VCaP (cell line): ENCODE measurements around the gene ATG2B.

ENCODE experiments used
- H3K27ac ChIP-seq: fragments of 450-650 bp; 2 replicates; pipeline ENCODE4 v1.5.1; 2017
- TF ChIP-seq, protein P1 (sequence below): fragments of 450-650 bp; conservative IDR thresholded peaks from 2 replicates; pipeline ENCODE4 v1.5.1; 2017; ENCODE audit warnings: mild to moderate bottlenecking, moderate library complexity

ATG2B gene

DNA sequence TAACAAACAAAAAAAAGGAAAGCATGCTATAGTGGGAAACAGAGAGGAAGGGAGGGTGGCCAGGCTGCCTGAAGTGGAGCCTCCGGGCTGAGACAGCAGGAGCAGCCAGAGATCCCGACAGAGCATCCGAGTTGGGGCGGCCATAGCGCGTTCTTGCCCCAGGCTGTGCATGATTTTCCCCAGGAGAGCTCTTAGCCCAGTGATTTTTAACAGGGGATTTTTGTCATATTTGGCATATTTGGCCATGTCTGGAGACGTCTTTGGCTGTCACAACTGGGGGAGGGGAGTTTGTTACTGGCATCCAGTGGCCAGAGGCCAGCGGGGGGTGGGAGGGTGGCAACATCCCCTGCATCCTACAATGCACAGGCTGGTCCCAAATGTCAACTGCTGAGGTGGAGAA is 83.6 kb downstream of the ATG2B start:
- TF ChIP-seq, protein P1, sequence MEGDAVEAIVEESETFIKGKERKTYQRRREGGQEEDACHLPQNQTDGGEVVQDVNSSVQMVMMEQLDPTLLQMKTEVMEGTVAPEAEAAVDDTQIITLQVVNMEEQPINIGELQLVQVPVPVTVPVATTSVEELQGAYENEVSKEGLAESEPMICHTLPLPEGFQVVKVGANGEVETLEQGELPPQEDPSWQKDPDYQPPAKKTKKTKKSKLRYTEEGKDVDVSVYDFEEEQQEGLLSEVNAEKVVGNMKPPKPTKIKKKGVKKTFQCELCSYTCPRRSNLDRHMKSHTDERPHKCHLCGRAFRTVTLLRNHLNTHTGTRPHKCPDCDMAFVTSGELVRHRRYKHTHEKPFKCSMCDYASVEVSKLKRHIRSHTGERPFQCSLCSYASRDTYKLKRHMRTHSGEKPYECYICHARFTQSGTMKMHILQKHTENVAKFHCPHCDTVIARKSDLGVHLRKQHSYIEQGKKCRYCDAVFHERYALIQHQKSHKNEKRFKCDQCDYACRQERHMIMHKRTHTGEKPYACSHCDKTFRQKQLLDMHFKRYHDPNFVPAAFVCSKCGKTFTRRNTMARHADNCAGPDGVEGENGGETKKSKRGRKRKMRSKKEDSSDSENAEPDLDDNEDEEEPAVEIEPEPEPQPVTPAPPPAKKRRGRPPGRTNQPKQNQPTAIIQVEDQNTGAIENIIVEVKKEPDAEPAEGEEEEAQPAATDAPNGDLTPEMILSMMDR, result no peak
- no peak overlapping the region for H3K27ac ChIP-seq

DNA sequence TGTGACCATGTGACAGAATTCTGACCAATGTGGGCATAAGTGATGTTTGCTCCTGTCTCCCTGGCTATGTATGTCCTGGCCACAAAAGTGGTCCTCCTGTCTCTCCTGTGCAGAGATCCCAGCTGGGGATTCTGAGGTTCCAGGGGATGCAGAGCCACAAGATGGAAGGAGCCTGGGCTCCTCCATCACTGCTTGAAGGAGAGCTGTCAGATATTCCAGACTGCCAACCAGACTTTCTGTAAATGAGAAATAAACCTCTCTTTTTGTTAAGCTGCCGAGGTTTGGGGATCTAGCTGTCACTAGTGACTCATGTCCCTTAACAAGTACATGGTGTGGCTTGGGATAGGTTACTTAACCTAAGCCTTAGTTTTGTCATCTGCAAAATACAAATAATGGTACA is 85.3 kb downstream of the ATG2B start:
- no peak overlapping the region for H3K27ac ChIP-seq
- TF ChIP-seq, protein P1, result no peak

DNA sequence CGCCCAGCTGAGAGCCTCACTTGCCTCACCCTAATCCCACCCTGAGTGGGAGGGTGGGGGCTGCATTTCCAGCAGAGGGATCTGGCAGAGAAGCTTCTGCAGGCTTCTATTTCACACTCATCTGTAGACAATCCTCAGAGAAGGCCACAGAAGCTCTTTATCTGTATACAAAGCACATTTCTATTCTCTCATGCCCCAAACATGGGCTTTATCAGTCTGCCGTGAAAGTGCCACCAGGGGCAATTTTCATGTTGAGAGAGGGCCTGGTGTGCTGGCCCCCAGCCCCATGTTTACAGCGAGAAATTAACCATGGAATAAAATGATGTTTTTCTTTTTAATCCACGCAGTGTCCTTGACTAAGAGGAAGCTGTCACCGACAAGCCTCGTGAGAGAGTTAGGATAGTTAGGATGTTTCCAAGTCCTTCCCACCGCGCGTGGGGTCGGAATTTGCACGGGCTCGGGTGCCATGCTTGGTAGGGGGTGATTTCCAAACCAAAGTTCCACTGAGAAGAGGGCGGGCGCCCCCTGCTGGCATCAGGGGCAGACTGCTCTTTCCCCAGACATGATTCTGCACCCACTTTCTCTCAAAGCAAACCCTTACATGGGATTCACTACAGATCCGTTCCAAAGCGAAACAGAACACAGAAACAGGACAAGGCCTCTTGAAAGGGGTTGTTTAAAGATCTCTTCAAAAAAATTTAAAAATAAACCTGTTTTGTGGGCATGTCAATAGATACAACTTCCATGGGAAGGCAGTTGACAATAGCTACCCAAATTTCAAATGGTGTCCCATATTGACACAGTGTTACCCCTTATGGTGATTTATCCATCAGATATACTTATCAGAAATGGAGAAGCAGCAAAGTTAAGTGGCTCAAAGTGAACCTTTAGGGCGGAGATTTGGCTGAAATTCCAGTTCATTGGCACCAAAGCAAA is 87.7 kb downstream of the ATG2B start:
- H3K27ac ChIP-seq, result no peak overlapping the region
- TF ChIP-seq, protein P1, result peak; percentile 96

DNA sequence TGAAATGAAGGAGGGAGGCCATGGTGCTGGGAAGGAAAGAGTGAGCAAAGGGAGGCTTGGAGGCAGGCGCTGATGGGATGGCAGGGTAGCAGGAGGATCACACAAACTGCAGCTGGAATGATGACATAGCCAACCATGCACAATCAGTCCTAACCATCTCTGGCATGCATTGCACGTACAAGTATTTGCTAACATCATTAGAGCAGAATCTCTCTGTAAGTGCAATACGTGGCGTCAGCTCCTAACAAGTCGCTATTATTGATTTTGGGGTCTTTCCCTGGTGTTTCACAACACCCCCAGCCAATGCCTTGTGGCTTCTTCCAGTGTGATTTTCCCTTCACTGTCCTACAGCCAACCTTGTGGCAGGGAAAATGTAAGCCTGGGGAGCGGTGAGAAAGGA is 88.6 kb downstream of the ATG2B start:
- H3K27ac ChIP-seq, result no peak overlapping the region
- TF ChIP-seq, protein P1, result no peak

DNA sequence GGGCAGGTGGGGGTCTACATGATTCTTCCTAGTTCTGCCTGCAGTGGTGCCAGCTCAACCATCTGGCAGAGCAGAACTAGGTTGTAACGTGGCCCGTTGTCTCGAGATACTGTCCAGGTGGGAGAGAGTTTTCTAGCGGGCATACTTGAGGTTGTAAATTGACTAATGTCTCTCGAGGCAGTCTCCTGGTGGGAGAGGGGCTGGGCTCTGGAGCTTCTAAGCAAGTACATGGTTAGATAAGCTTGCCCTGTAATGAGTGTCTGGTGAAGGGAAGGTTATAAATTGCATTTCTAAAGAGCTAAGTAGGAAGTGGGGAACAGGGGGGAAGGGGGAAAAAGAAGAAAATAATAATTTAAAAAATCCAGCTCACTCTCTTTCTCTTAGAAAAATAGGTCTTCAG is 89.0 kb downstream of the ATG2B start:
- TF ChIP-seq, protein P1, result no peak
- H3K27ac ChIP-seq, result no peak overlapping the region

DNA sequence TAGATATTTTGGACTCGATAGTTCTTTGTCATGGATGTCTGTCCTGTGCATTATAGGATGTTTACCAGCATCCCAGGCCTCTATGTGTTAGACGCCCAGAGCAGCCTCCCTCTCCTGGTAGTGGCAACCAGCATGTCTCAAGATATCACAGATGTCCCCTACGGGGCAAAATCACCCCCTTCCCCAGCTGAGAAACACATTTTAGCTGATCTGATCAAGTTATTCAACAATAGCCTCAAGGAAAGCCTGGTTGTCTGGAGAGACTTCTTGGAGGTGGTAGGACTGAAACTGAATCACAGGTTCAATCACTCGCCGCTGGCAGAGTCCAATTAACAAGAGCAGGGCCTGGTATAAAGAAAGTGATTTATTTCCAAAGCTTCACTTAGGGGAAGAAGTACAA is 89.5 kb downstream of the ATG2B start:
- TF ChIP-seq, protein P1, result no peak
- no peak overlapping the region for H3K27ac ChIP-seq

DNA sequence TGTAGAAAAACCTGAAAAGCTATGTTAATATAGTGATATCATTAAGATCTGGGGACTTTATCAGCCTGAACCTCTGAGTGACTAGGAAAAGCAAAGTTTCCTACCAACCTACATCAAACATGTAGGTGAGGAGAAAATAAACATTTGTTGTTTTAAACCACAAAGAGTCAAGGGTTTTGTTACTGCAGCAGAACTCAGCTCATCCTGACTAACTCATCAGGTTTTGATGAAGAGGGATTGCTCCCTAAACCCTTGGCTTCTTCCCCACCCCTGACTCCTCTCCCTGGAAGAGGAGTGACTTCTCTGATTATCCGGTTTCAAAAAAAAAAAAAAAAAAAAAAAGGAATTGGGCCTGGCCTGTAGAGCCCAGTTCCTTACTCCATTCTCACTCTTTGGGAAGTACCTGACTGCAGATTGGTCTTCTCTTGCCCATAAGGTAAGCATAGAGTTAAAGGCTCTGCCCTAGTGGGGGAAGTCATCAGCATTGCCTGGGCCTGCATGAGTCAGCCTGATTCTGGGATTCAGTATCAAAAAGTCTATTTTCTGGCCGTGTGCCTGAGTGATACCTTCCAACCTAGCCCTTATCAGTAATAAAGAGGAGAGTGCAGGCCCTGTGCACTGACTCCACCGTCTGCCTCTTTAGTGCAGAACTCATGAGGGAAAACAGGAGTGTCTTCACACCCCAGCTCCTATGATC is 90.2 kb downstream of the ATG2B start:
- no peak overlapping the region for H3K27ac ChIP-seq
- TF ChIP-seq, protein P1, result no peak
